ENCODE results near the gene BCL2L12. TPM values are rescaled to one million over a fixed set of nuclear protein-coding genes. Genes with fewer than 3 reads are reported as not detected.

BCL2L12 gene
- total and polyA plus RNA-seq, 4 donors, result 1.6 to 15.7 (median 6.8) TPM

DNA sequence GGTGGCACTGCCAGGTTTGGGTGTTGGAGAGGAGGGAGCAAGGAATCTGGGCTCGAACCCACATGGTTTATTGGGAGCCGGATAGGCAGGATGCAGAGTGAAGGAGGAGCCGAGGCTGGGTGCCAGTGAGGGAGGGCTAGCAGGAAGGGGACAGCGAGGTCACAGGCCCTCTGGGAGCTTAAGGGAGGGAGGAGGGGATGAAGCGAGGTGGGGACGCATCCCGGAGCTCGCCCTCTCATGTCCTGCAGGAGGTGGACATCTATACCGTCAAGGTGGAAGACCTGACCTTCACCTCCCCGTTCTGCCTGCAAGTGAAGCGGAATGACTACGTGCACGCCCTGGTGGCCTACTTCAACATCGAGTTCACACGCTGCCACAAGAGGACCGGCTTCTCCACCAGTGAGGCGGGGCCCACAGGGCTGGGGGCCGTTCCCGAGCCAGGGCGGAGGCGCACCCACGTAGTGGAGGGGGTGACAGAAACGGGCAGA, 20.2 kb downstream of the BCL2L12 start:
- TF ChIP-seq, protein P1, sequence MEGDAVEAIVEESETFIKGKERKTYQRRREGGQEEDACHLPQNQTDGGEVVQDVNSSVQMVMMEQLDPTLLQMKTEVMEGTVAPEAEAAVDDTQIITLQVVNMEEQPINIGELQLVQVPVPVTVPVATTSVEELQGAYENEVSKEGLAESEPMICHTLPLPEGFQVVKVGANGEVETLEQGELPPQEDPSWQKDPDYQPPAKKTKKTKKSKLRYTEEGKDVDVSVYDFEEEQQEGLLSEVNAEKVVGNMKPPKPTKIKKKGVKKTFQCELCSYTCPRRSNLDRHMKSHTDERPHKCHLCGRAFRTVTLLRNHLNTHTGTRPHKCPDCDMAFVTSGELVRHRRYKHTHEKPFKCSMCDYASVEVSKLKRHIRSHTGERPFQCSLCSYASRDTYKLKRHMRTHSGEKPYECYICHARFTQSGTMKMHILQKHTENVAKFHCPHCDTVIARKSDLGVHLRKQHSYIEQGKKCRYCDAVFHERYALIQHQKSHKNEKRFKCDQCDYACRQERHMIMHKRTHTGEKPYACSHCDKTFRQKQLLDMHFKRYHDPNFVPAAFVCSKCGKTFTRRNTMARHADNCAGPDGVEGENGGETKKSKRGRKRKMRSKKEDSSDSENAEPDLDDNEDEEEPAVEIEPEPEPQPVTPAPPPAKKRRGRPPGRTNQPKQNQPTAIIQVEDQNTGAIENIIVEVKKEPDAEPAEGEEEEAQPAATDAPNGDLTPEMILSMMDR (IDR thresholded peaks at IDR 0.05; ENCODE audit: low read depth, low read length, missing input control), result no peak
- TF ChIP-seq NR2F2 (IDR thresholded peaks at IDR 0.05) (no peak), TAF1 (conservative IDR thresholded peaks at IDR 0.05) (no peak), JUND (IDR thresholded peaks at IDR 0.05) (no peak), GABPA (IDR thresholded peaks at IDR 0.05 in 1 of 2, conservative IDR thresholded peaks at IDR 0.05 in 1 of 2) (no peak), RAD21 (IDR thresholded peaks at IDR 0.05) (no peak), FOXA1 (IDR thresholded peaks at IDR 0.05) (no peak), RXRA (IDR thresholded peaks at IDR 0.05) (no peak), HNF4A (conservative IDR thresholded peaks at IDR 0.05) (no peak), YY1 (IDR thresholded peaks at IDR 0.05) (no peak), FOXA2 (IDR thresholded peaks at IDR 0.05) (no peak), SP1 (IDR thresholded peaks at IDR 0.05) (no peak), EGR1 (IDR thresholded peaks at IDR 0.05; ENCODE audit: low read depth in 2 of 2) (no peak), HNF4G (IDR thresholded peaks at IDR 0.05) (no peak)
- TF ChIP-seq, protein P2, sequence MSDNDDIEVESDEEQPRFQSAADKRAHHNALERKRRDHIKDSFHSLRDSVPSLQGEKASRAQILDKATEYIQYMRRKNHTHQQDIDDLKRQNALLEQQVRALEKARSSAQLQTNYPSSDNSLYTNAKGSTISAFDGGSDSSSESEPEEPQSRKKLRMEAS (IDR thresholded peaks at IDR 0.05), result no peak
- TF ChIP-seq, protein P3, sequence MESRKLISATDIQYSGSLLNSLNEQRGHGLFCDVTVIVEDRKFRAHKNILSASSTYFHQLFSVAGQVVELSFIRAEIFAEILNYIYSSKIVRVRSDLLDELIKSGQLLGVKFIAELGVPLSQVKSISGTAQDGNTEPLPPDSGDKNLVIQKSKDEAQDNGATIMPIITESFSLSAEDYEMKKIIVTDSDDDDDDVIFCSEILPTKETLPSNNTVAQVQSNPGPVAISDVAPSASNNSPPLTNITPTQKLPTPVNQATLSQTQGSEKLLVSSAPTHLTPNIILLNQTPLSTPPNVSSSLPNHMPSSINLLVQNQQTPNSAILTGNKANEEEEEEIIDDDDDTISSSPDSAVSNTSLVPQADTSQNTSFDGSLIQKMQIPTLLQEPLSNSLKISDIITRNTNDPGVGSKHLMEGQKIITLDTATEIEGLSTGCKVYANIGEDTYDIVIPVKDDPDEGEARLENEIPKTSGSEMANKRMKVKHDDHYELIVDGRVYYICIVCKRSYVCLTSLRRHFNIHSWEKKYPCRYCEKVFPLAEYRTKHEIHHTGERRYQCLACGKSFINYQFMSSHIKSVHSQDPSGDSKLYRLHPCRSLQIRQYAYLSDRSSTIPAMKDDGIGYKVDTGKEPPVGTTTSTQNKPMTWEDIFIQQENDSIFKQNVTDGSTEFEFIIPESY (IDR thresholded peaks at IDR 0.05), result no peak
- TF ChIP-seq, protein P4, sequence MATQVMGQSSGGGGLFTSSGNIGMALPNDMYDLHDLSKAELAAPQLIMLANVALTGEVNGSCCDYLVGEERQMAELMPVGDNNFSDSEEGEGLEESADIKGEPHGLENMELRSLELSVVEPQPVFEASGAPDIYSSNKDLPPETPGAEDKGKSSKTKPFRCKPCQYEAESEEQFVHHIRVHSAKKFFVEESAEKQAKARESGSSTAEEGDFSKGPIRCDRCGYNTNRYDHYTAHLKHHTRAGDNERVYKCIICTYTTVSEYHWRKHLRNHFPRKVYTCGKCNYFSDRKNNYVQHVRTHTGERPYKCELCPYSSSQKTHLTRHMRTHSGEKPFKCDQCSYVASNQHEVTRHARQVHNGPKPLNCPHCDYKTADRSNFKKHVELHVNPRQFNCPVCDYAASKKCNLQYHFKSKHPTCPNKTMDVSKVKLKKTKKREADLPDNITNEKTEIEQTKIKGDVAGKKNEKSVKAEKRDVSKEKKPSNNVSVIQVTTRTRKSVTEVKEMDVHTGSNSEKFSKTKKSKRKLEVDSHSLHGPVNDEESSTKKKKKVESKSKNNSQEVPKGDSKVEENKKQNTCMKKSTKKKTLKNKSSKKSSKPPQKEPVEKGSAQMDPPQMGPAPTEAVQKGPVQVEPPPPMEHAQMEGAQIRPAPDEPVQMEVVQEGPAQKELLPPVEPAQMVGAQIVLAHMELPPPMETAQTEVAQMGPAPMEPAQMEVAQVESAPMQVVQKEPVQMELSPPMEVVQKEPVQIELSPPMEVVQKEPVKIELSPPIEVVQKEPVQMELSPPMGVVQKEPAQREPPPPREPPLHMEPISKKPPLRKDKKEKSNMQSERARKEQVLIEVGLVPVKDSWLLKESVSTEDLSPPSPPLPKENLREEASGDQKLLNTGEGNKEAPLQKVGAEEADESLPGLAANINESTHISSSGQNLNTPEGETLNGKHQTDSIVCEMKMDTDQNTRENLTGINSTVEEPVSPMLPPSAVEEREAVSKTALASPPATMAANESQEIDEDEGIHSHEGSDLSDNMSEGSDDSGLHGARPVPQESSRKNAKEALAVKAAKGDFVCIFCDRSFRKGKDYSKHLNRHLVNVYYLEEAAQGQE (IDR thresholded peaks at IDR 0.05), result no peak
- TF ChIP-seq, protein P5, sequence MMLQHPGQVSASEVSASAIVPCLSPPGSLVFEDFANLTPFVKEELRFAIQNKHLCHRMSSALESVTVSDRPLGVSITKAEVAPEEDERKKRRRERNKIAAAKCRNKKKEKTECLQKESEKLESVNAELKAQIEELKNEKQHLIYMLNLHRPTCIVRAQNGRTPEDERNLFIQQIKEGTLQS (IDR thresholded peaks at IDR 0.05), result no peak
- Histone ChIP-seq H3K27ac (ENCODE audit: low read depth in 1 of 2, low read length in 2 of 2) (no peak overlapping the region), H3K36me3 (ENCODE audit: control insufficient read depth in 4 of 4, insufficient read depth in 3 of 4, low read depth in 1 of 4, low read length in 3 of 4) (peaks cover 6 to 49% (median 16%) of the 10 kb centered on the region in 4 donors), H3K4me1 (ENCODE audit: control insufficient read depth in 4 of 4, insufficient read depth in 4 of 4, low read length in 3 of 4) (peaks cover 3 to 31% (median 17%) of the 10 kb centered on the region in 4 donors), H3K9me3 (ENCODE audit: control insufficient read depth in 4 of 4, low read length in 3 of 4) (no peaks in the 10 kb centered on the region), H3K4me3 (ENCODE audit: low read depth in 1 of 3, low read length in 3 of 3) (no peak overlapping the region), H3K9ac (ENCODE audit: low read depth in 1 of 2, low read length in 2 of 2) (no peak overlapping the region), H3K27me3 (ENCODE audit: control insufficient read depth in 4 of 4, insufficient read depth in 4 of 4, low read length in 3 of 4) (no peaks in the 10 kb centered on the region)
- WGBS, result 76% methylated on average over 23 of the region's 23 CpGs
- DNase-seq (ENCODE audit: low spot score), result no peak
